Measurements from ENCODE around the gene CCNB1IP1.
"Not testable (repeated sequence)": the region's sequence is repeated elsewhere in the genome, so short reads cannot be mapped to it uniquely, and the experiment has no call there.

The CCNB1IP1 gene

DNA sequence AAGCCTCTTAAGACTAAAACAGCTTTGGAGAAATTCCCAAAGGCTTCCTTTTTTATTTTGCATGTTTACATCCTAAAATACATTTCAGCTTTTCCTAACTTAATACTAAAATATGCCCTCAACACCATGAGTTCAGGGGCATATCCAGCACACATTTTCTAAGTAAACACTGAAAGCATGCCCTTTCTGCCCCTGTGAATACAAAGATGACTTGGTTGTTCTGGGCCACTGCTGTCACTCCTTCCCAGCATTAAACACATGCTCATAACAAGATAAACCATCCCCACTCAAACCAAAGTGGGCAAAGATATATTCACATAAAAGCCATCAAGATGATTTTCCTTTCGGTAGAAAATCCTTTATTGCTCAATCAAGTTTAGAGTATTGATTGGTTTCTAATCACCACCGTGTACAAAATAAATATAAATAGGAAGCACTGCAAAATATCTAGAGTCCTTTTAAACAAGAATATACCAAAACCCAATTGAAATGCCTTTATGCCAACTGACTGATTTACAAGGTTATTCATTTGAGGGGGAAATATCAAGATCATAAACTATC lies 1.9 kb downstream of the CCNB1IP1 start:
- no peak for DNase-seq

DNA sequence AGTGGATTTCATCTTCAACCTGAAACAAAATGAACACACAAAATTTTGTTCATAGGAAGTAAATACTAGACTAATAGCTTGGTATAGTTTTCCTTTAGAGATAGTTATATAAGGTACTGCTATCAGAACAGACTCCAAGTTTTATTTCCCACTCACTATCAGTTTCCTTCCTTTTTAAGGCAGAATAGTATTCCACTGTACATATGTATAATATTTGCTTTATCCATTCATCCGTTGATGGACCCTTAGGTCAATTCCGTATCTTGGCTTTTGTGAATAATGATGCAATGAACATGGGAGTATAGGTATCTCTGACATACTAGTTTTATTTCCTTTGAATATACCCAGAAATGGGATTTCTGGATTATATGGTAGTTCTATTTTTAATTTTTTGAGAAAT lies 3.7 kb downstream of the CCNB1IP1 start:
- DNase-seq, result no peak

GRCh38 chr14:20328705-20329104 lies 4.4 kb downstream of the CCNB1IP1 start:
- DNase-seq, result no peak

DNA sequence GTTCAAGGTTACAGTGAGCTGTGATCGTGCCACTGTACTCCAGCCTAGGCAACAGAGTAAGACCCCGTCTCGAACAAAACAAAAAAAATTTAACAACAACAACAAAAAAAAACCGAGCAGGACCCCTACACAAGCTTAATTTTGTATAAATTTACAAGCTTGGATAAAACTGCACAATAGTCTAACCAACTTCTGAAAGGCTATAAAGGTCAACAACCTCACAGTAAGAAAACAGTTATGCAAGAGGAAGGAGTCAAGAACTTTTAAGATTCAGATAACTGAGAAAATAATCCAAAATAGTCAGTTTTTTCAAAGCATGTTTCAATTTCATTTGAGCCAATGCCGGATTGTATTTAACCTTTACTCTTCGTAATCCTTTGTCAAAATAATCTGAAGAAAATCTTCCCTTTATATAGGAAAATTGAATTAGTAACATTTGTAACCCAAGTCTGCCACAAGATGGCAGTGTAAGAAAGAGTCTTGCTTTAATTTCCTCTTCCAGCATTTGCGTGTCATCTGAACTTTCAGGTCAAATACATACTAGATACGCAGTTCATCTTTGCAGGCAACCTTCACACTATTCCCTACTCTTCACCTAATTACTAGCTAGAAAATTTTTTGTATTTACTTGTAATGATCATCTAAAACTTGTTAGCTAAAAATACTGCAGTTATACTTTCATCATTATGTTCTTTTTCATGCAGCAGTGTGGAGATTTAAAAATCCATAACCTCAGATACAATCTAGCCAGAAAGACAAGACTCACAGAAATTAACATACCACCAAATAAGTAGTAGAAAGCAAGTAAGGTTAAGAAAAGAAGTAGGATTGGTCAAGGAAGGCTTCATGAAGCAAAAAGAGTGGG lies 5.8 kb downstream of the CCNB1IP1 start:
- peak; percentile 80 for DNase-seq

DNA sequence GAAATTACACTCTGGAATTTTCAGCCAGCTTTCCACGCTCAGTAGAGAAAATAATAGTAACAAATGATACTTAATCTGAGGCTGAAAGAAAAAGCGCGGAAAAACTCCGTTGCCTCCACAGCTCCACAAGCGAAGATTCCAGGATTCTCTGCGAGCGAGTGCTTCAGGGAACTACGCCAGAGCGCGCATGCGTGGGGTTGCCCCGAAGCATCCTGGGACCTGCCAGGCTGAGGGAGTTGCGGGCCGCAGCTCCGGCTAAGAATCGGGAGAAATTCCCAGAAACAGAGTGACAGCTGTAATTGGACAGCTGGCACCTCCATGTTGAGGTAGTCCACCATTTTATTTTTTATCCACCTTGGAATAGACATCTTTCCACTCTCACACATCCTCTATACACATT lies 15.4 kb downstream of the CCNB1IP1 start:
- no peak for DNase-seq

- DNase-seq, result no peak
These were observed 19.1 kb downstream of the CCNB1IP1 start for GRCh38 chr14:20314026-20314425.

DNA sequence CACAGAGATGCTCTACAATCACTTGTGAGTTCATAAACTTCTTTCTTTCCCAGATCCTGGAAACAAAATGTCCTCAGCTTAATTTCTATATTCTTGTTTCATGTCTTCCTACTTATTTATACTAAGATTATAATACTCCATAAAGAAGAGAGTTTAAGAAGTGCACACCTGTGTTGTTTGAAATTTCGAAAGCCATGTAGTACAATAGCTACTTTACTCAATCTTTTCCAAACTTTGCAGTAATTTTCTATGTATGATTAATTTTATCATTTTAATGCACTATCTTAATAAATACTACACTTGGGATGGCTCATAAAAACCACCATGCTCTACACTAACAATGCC lies 27.0 kb downstream of the CCNB1IP1 start:
- DNase-seq, result no peak

GRCh38 chr14:20305265-20306078 lies 27.6 kb downstream of the CCNB1IP1 start, which contains the start of gene TTC5:
TSS of gene TTC5 (minus strand) at chr14:20305951. CDS start at chr14:20305937, 14 bp downstream.
- DNase-seq, result peak; percentile 92

DNA sequence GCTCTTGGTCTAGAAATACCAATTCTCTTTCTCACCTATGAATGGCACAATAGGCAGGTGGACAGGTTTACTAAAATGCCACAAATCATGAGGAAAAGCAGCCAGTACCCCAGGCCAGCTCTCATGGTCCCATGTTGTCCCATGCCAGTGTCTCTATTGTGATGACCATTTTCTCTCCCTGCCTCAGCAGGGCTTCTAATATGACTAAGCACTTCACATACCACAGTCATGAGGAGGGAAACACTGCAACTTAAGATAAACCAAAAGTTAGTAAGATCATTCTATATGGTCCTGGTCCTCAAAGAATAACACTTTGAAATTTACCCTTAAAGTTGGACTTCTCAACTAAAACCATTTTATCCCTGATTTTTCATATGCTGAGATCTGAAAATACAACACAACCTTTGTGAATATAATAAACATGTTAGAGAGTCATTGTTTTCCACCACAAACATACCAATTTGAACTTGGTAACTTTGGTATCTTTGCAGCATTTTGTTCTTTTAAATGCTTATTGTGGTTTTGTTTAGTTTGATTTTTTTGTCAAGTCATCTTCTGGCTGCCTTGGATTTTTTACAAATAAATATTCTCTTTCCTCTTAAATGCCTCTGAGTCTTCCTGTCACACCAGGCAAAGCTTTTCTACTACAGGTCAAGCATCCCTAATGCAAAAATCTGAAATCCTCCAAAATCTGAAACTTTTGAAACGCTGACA lies 30.9 kb downstream of the CCNB1IP1 start:
- DNase-seq, result no peak

GRCh38 chr14:20295067-20295466 lies 38.0 kb downstream of the CCNB1IP1 start:
- DNase-seq, result no peak

- DNase-seq, result no peak
These were observed 38.4 kb downstream of the CCNB1IP1 start for GRCh38 chr14:20294636-20295035.

- DNase-seq, result not testable (repeated sequence)
These were observed 51.1 kb downstream of the CCNB1IP1 start for GRCh38 chr14:20281998-20282397.

- DNase-seq, result peak; percentile 10
These were observed 52.8 kb downstream of the CCNB1IP1 start for GRCh38 chr14:20280265-20280664.

- peak; percentile 40 for DNase-seq
These were observed 54.7 kb downstream of the CCNB1IP1 start for GRCh38 chr14:20278414-20278813.

- no peak for DNase-seq
These were observed 55.7 kb downstream of the CCNB1IP1 start for GRCh38 chr14:20277409-20277808.

DNA sequence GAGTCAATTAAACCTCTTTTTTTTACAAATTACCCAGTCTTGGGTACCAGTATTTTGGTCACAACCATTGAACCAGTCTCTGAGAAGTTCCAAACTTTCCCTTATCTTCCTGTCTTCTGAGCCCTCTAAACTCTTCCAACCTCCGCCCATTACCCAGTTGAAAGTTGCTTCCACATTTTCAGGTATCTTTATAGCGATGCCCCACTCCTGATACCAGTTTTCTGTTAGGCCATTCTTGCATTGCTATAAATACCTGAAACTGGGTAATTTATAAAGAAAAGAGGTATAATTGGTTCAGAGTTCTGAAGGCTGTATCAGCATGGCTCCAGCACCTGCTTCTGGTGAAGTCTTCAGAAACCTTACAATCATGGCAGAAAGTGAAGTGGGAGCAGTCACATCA lies 59.0 kb downstream of the CCNB1IP1 start:
- no peak for DNase-seq

DNA sequence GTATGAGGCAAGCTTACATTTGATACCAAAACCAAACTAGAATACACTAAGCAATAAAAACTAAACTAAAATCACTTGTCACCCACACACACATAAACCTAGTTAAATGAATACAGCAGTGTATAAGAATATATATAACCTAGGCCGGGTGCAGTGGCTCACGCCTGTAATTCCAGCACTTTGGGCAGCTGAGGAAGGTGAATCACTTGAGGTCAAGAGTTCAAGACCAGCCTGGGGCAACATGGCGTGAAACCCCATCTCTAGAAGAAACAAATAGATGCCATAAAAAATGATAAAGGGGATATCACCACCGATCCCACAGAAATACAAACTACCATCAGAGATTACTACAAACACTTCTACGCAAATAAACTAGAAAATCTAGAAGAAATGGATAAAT lies 68.7 kb downstream of the CCNB1IP1 start:
- DNase-seq, result not testable (repeated sequence)

DNA sequence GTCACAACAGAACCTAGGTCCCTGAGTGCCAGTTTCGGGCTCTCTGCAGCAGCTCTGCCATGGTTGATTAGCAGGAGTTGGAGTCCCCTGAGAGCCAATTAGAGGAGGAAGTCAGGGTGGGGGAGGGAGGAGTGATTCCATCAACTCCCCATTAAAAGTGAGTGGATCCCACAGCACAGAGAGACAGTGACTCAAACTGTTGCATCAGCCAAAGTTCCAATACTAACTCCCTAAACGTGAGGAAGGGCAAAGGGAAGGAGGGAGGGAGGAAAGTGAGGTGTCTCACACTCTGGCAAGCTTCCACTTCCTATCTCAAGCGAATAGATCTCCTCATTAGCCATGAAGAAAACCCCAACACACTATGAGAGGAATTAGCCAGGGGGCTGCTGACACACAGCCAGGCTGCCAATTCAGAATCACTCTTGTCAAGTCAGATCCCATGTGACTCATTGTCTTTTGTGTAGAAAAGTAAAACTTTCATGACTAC lies 70.4 kb downstream of the CCNB1IP1 start:
- no peak for DNase-seq
